ENCODE measurements around the gene TBC1D25.
A peak's percentile ranks its signal among the peaks of the same experiment; 100 is the strongest.

Gene TBC1D25

GRCh38 chrX:48574270-48575266 lies 35.1 kb downstream of the TBC1D25 start, which contains the start of gene RBM3:
Gene RBM3, plus strand, starts transcription at chrX:48574484. Its CDS starts 697 bp downstream, at chrX:48575181.
- TF ChIP-seq CTCF (conservative IDR thresholded peaks at IDR 0.05; ENCODE audit: low read length) (peak; percentile 34; the same call in 1 of the 2 replicates), EZH2phosphoT487 (IDR thresholded peaks at IDR 0.05; ENCODE audit: borderline replicate concordance) (no peak)
- H3K4me1 ChIP-seq (ENCODE audit: insufficient read depth, low read length, poor library complexity, severe bottlenecking): peaks cover 7% of the 10 kb centered on the region
- peak within 1 kb of the TSS; percentile 96 for H3K4me2 ChIP-seq (ENCODE audit: low read depth, low read length, poor library complexity, severe bottlenecking)
- H3K4me3 ChIP-seq (ENCODE audit: low read length, poor library complexity, severe bottlenecking): peak within 1 kb of the TSS; percentile 99
- H3F3A ChIP-seq (ENCODE audit: low read depth): no peaks in the 10 kb centered on the region
- peak within 1 kb of the TSS; percentile 94 for H3K9ac ChIP-seq (ENCODE audit: low read depth, low read length, poor library complexity, severe bottlenecking)
- H4K20me1 ChIP-seq (ENCODE audit: insufficient read depth, low read length, poor library complexity, severe bottlenecking): peaks cover 26% of the 10 kb centered on the region
- H3K27me3 ChIP-seq (ENCODE audit: insufficient read depth, low read length, poor library complexity, severe bottlenecking): no peaks in the 10 kb centered on the region
- peaks cover 34% of the 10 kb centered on the region for H3K79me2 ChIP-seq (ENCODE audit: insufficient read depth, low read length)
- H3K9me2 ChIP-seq (replicated peaks; ENCODE audit: low read depth, low read length): no peaks in the 10 kb centered on the region
- H2AFZ ChIP-seq (ENCODE audit: low read length): peak within 1 kb of the TSS; percentile 75
- H3K9me3 ChIP-seq (ENCODE audit: insufficient read depth, low read depth, low read length): no peaks in the 10 kb centered on the region
- peaks cover 33% of the 10 kb centered on the region; the same call in 1 of the 2 replicates for H3K36me3 ChIP-seq (ENCODE audit: insufficient read depth, low read length)

DNA sequence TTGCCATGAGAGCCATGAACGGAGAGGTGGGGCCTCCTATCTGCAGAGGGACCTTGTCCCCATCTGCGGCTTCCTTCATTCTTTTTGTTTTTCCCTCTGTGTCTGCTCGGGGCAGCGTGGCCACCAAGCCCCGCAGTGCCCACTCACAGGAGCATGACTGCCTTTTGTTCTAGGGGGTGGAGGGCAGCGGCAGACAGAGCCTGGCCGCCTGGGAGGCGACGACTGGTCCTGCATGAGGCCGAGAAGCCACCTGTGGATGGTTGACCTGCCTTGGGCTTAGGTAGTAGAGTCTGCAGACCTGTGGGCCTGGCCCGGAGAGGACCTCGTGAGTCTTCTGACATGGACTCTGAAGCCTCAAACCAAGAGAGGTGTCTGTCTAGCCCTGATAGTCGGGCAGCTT lies 36.1 kb downstream of the TBC1D25 start:
- H3K4me1 ChIP-seq (ENCODE audit: insufficient read depth, low read length, poor library complexity, severe bottlenecking): peaks cover 7% of the 10 kb centered on the region
- peak overlapping the region; percentile 96 for H3K4me2 ChIP-seq (ENCODE audit: low read depth, low read length, poor library complexity, severe bottlenecking)
- H3K79me2 ChIP-seq (ENCODE audit: insufficient read depth, low read length): peaks cover 34% of the 10 kb centered on the region
- H3K9me2 ChIP-seq (replicated peaks; ENCODE audit: low read depth, low read length): no peaks in the 10 kb centered on the region
- H3F3A ChIP-seq (ENCODE audit: low read depth): no peaks in the 10 kb centered on the region
- H3K36me3 ChIP-seq (ENCODE audit: insufficient read depth, low read length): peaks cover 33% of the 10 kb centered on the region; the same call in 1 of the 2 replicates
- H3K9me3 ChIP-seq (ENCODE audit: insufficient read depth, low read depth, low read length): no peaks in the 10 kb centered on the region
- peak overlapping the region; percentile 99 for H3K4me3 ChIP-seq (ENCODE audit: low read length, poor library complexity, severe bottlenecking)
- H3K27me3 ChIP-seq (ENCODE audit: insufficient read depth, low read length, poor library complexity, severe bottlenecking): no peaks in the 10 kb centered on the region
- peak overlapping the region; percentile 94 for H3K9ac ChIP-seq (ENCODE audit: low read depth, low read length, poor library complexity, severe bottlenecking)
- TF ChIP-seq CTCF (conservative IDR thresholded peaks at IDR 0.05; ENCODE audit: low read length) (no peak), EZH2phosphoT487 (IDR thresholded peaks at IDR 0.05; ENCODE audit: borderline replicate concordance) (no peak)
- H2AFZ ChIP-seq (ENCODE audit: low read length): no peak overlapping the region
- peaks cover 26% of the 10 kb centered on the region for H4K20me1 ChIP-seq (ENCODE audit: insufficient read depth, low read length, poor library complexity, severe bottlenecking)

DNA sequence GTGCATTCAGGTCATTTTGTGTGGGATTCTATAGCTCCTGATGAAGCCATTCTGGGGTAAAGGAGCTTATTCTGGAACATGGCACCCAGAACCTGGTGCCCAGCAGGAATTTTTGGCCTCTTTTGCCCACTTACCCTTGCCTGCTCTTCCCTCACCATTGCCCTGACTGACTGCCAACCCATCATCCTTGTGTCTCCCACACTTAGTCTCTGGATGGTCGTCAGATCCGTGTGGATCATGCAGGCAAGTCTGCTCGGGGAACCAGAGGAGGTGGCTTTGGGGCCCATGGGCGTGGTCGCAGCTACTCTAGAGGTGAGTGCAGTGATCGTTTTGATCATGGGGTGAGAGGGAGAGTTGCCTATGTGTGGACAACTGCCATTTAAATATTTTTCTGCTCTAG lies 36.6 kb downstream of the TBC1D25 start:
- Histone ChIP-seq H3K9me2 (replicated peaks; ENCODE audit: low read depth, low read length) (no peaks in the 10 kb centered on the region), H2AFZ (ENCODE audit: low read length) (no peak overlapping the region), H3K9me3 (ENCODE audit: insufficient read depth, low read depth, low read length) (no peaks in the 10 kb centered on the region), H3K4me2 (ENCODE audit: low read depth, low read length, poor library complexity, severe bottlenecking) (peak overlapping the region; percentile 96), H3K4me3 (ENCODE audit: low read length, poor library complexity, severe bottlenecking) (peak overlapping the region; percentile 99), H3K36me3 (ENCODE audit: insufficient read depth, low read length) (peaks cover 33% of the 10 kb centered on the region; the same call in 1 of the 2 replicates), H3K4me1 (ENCODE audit: insufficient read depth, low read length, poor library complexity, severe bottlenecking) (peaks cover 7% of the 10 kb centered on the region), H3F3A (ENCODE audit: low read depth) (no peaks in the 10 kb centered on the region), H3K79me2 (ENCODE audit: insufficient read depth, low read length) (peaks cover 34% of the 10 kb centered on the region), H3K27me3 (ENCODE audit: insufficient read depth, low read length, poor library complexity, severe bottlenecking) (no peaks in the 10 kb centered on the region), H4K20me1 (ENCODE audit: insufficient read depth, low read length, poor library complexity, severe bottlenecking) (peaks cover 26% of the 10 kb centered on the region), H3K9ac (ENCODE audit: low read depth, low read length, poor library complexity, severe bottlenecking) (peak overlapping the region; percentile 94)
- no peak for TF ChIP-seq CTCF (conservative IDR thresholded peaks at IDR 0.05; ENCODE audit: low read length)
- no peak for TF ChIP-seq EZH2phosphoT487 (IDR thresholded peaks at IDR 0.05; ENCODE audit: borderline replicate concordance)
